Measurements from ENCODE around the gene TRIM44. TPM values are rescaled to one million over a fixed set of nuclear protein-coding genes. Genes with fewer than 3 reads are reported as not detected.
A peak's percentile ranks its signal among the peaks of the same experiment; 100 is the strongest.

TRIM44 gene
- total and polyA plus RNA-seq, 4 donors = 3.7 to 15.1 (median 10.4) TPM

GRCh38 chr11:35624781-35625180, 37.8 kb upstream of the TRIM44 start:
- TF ChIP-seq HNF4A (conservative IDR thresholded peaks at IDR 0.05) (no peak), REST (IDR thresholded peaks at IDR 0.05) (no peak)
- DNase-seq (ENCODE audit: low spot score) = no peak
- H3K36me3 ChIP-seq (ENCODE audit: control insufficient read depth in 4 of 4, insufficient read depth in 3 of 4, low read depth in 1 of 4, low read length in 3 of 4) = no peaks in the 10 kb centered on the region

DNA sequence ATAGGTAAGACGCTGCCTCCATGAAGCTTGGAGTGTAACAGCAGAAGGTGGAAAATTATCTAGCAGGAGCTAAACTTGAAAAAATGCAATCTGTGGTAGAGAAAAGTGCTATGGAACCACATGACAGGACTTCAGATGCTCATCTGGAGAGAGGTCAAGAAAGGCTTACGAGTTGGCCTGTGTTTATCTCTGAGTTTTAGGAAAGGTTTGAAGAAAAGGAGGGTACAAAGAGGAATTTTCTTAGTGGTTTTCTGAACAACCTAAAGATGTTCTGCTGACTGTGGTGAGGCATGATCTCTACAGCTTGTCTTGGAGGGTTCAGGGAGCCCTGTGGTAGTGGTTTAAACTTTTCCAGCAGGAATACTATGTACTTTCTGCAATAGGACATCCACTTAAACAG, 36.1 kb upstream of the TRIM44 start:
- Histone ChIP-seq H3K36me3 (ENCODE audit: control insufficient read depth in 4 of 4, insufficient read depth in 3 of 4, low read depth in 1 of 4, low read length in 3 of 4) (no peaks in the 10 kb centered on the region), H3K9ac (ENCODE audit: low read depth in 1 of 2, low read length in 2 of 2) (no peak overlapping the region), H3K4me3 (ENCODE audit: low read depth in 1 of 3, low read length in 3 of 3) (no peak overlapping the region), H3K27me3 (ENCODE audit: control insufficient read depth in 4 of 4, insufficient read depth in 4 of 4, low read length in 3 of 4) (peaks cover 0 to 3% (median 0%) of the 10 kb centered on the region in 4 donors), H3K27ac (ENCODE audit: low read depth in 1 of 2, low read length in 2 of 2) (no peak overlapping the region), H3K9me3 (ENCODE audit: control insufficient read depth in 4 of 4, low read length in 3 of 4) (no peaks in the 10 kb centered on the region), H3K4me1 (ENCODE audit: control insufficient read depth in 4 of 4, insufficient read depth in 4 of 4, low read length in 3 of 4) (no peaks in the 10 kb centered on the region)
- no peak for DNase-seq (ENCODE audit: low spot score)
- 94% methylated on average over 2 of the region's 2 CpGs for WGBS
- TF ChIP-seq FOXA1 (IDR thresholded peaks at IDR 0.05) = no peak
- TF ChIP-seq CTCF (IDR thresholded peaks at IDR 0.05; ENCODE audit: low read depth, low read length, missing input control) = no peak

More at GRCh38 chr11:35624781-35625180, 37.8 kb upstream of the TRIM44 start:
- H3K9me3 ChIP-seq (ENCODE audit: control insufficient read depth in 4 of 4, low read length in 3 of 4) = no peaks in the 10 kb centered on the region
- H3K27me3 ChIP-seq (ENCODE audit: control insufficient read depth in 4 of 4, insufficient read depth in 4 of 4, low read length in 3 of 4) = peaks cover 0 to 3% (median 0%) of the 10 kb centered on the region in 4 donors
- H3K4me3 ChIP-seq (ENCODE audit: low read depth in 1 of 3, low read length in 3 of 3) = no peak overlapping the region
- no peak overlapping the region for H3K27ac ChIP-seq (ENCODE audit: low read depth in 1 of 2, low read length in 2 of 2)
- H3K4me1 ChIP-seq (ENCODE audit: control insufficient read depth in 4 of 4, insufficient read depth in 4 of 4, low read length in 3 of 4) = peaks cover 2 to 7% (median 4%) of the 10 kb centered on the region in 4 donors
- no peak overlapping the region for H3K9ac ChIP-seq (ENCODE audit: low read depth in 1 of 2, low read length in 2 of 2)

DNA sequence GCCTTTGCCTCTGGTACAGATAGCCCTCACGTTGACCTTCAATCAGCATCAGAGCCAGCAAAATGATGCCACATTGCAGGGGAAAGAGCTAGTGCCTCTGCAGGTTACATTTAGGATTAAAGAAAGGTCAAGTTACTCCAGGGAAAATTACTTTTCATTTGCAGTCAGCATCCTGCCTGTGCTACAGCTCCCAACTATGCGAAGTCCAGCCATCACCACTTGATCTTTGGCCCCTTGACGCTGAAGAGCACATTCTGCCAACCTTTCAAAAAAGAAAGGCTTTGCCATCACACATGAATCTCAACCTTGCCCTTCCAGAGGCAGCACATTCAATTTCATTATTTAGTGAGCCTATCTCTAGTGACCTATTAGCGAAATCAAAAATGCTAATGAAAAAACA, 33.1 kb upstream of the TRIM44 start:
- no peaks in the 10 kb centered on the region for H3K27me3 ChIP-seq (ENCODE audit: control insufficient read depth in 4 of 4, insufficient read depth in 4 of 4, low read length in 3 of 4)
- 52% methylated on average over 4 of the region's 4 CpGs for whole genome bisulfite sequencing
- no peak for DNase-seq (ENCODE audit: low spot score)

More for the DNA sequence above, 33.1 kb upstream of the TRIM44 start:
- TF ChIP-seq HNF4A (conservative IDR thresholded peaks at IDR 0.05) = peak; percentile 59 to 69
- TF ChIP-seq GABPA (IDR thresholded peaks at IDR 0.05 in 1 of 2, conservative IDR thresholded peaks at IDR 0.05 in 1 of 2) = no peak
- peak in 1 of 2 donors; percentile 6 for TF ChIP-seq RAD21 (IDR thresholded peaks at IDR 0.05)
- TF ChIP-seq REST (IDR thresholded peaks at IDR 0.05) = no peak
- TF ChIP-seq ATF3 (IDR thresholded peaks at IDR 0.05) = no peak
- TF ChIP-seq, protein P1, sequence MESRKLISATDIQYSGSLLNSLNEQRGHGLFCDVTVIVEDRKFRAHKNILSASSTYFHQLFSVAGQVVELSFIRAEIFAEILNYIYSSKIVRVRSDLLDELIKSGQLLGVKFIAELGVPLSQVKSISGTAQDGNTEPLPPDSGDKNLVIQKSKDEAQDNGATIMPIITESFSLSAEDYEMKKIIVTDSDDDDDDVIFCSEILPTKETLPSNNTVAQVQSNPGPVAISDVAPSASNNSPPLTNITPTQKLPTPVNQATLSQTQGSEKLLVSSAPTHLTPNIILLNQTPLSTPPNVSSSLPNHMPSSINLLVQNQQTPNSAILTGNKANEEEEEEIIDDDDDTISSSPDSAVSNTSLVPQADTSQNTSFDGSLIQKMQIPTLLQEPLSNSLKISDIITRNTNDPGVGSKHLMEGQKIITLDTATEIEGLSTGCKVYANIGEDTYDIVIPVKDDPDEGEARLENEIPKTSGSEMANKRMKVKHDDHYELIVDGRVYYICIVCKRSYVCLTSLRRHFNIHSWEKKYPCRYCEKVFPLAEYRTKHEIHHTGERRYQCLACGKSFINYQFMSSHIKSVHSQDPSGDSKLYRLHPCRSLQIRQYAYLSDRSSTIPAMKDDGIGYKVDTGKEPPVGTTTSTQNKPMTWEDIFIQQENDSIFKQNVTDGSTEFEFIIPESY (IDR thresholded peaks at IDR 0.05) = no peak
- Histone ChIP-seq H3K4me3 (ENCODE audit: low read depth in 1 of 3, low read length in 3 of 3) (no peak overlapping the region), H3K27ac (ENCODE audit: low read depth in 1 of 2, low read length in 2 of 2) (no peak overlapping the region), H3K36me3 (ENCODE audit: control insufficient read depth in 4 of 4, insufficient read depth in 3 of 4, low read depth in 1 of 4, low read length in 3 of 4) (no peaks in the 10 kb centered on the region), H3K9me3 (ENCODE audit: control insufficient read depth in 4 of 4, low read length in 3 of 4) (no peaks in the 10 kb centered on the region), H3K4me1 (ENCODE audit: control insufficient read depth in 4 of 4, insufficient read depth in 4 of 4, low read length in 3 of 4) (no peaks in the 10 kb centered on the region), H3K9ac (ENCODE audit: low read depth in 1 of 2, low read length in 2 of 2) (no peak overlapping the region)
